Measurements from ENCODE around the gene BAMBI. TPM values are rescaled to one million over a fixed set of nuclear protein-coding genes. Genes with fewer than 3 reads are reported as not detected.

The BAMBI gene
- total and polyA plus RNA-seq, 10 of the 15 experiments (the other 5 are each of a cell fraction or from before 2014, with no cell fraction given), result 0.03 to 0.18 (median 0.09) TPM; not detected in 6

- TF ChIP-seq RELB (IDR thresholded peaks at IDR 0.05; ENCODE audit: low read depth), result no peak
- no peak for TF ChIP-seq HDGF (IDR thresholded peaks at IDR 0.05)
These were observed 7.8 kb downstream of the BAMBI start (continued) for GRCh38 chr10:28684986-28685580.

- ChIA-PET POLR2A (no interaction called here), SMC1A (ENCODE audit: uncharacterized antibody, unreplicated experiment) (interaction anchor here (0.6 kb wide), 1 partner anchor 238 kb away, joined by 4 read pairs; no protein-coding TSS in a partner anchor), RAD21 (ENCODE audit: unreplicated experiment) (no interaction called here), CTCF (no interaction called here)
- H3K9me3 ChIP-seq (replicated peaks; ENCODE audit: control insufficient read depth, insufficient read depth, low read length), result no peaks in the 10 kb centered on the region
- in situ Hi-C loops (cut with MboI), result no loop called here
- H3K79me2 ChIP-seq (ENCODE audit: control insufficient read depth, insufficient read depth, low read length), result no peaks in the 10 kb centered on the region
- FAIRE-seq (no peak), ATAC-seq (no peak), DNase-seq (ENCODE audit: low read depth, low spot score) (no peak)
- no peak overlapping the region for H3K4me2 ChIP-seq (ENCODE audit: control insufficient read depth, insufficient read depth)
- H4K20me1 ChIP-seq (ENCODE audit: control insufficient read depth, insufficient read depth), result no peaks in the 10 kb centered on the region
- no peak overlapping the region for H2AFZ ChIP-seq (ENCODE audit: control insufficient read depth, low read depth, low read length)
- H3K27ac ChIP-seq (ENCODE audit: control insufficient read depth, insufficient read depth), result no peak overlapping the region
- H3K4me3 ChIP-seq, result no peak overlapping the region
- no peak overlapping the region for H3K9ac ChIP-seq (ENCODE audit: control insufficient read depth, insufficient read depth, low read length)
- no peaks in the 10 kb centered on the region for H3K4me1 ChIP-seq (ENCODE audit: control insufficient read depth, insufficient read depth, low read length)
- intact Hi-C loops (cut with micrococcal nuclease; ENCODE audit: unreplicated experiment), result no loop called here
- H3K27me3 ChIP-seq (replicated peaks in 1 of 2; ENCODE audit: control insufficient read depth in 2 of 2, insufficient read depth in 2 of 2, low read length in 1 of 2), result peaks cover 2 to 5% of the 10 kb centered on the region in 2 experiments; a peak in 2 of 4 replicates
- 46% methylated on average over 5 of the region's 5 CpGs for WGBS (ENCODE audit: insufficient coverage, insufficient replicate concordance, low lambda C conversion rate, missing lambda C conversion rate)
- no peaks in the 10 kb centered on the region for H3K36me3 ChIP-seq (ENCODE audit: control insufficient read depth in 2 of 2, insufficient read depth in 2 of 2, low read length in 1 of 2)
- BruUV-seq (replicated peaks), result no TSS peak
- TF ChIP-seq PML (IDR thresholded peaks at IDR 0.05; ENCODE audit: low read length) (no peak), FOXM1 (IDR thresholded peaks at IDR 0.05; ENCODE audit: low read depth, low read length) (no peak), ZNF207 (IDR thresholded peaks at IDR 0.05; ENCODE audit: borderline replicate concordance) (no peak), POLR2AphosphoS2 (IDR thresholded peaks at IDR 0.05; ENCODE audit: low read depth, low read length) (no peak), MAX (IDR thresholded peaks at IDR 0.05; ENCODE audit: low read depth, low read length) (no peak), ZBTB40 (IDR thresholded peaks at IDR 0.05; ENCODE audit: borderline replicate concordance) (no peak), HDAC2 (IDR thresholded peaks at IDR 0.05) (no peak), SKIL (IDR thresholded peaks at IDR 0.05; ENCODE audit: low read depth, poor library complexity, severe bottlenecking) (no peak), TARDBP (IDR thresholded peaks at IDR 0.05; ENCODE audit: borderline replicate concordance) (no peak), POU2F2 (IDR thresholded peaks at IDR 0.05; ENCODE audit: borderline replicate concordance, low read depth, low read length) (no peak), SUPT20H (IDR thresholded peaks at IDR 0.05; ENCODE audit: borderline replicate concordance, control insufficient read depth, low read depth, low read length) (no peak)
These were observed 8.4 kb downstream of the BAMBI start for GRCh38 chr10:28685717-28686116.

All from GM12878 (cell line).